HG03280 (cell line): ENCODE data around the gene EYA2.

Experiments
- ATAC-seq: cut with Tn5 transposase; IDR thresholded peaks from one replicate; pipeline ENCODE4 v1.9.1; 2021; ENCODE audit warnings: mild to moderate bottlenecking, moderate library complexity; ENCODE audit not compliant: unreplicated experiment

The EYA2 gene

GRCh38 chr20:47061549-47061948 lies 166.9 kb downstream of the EYA2 start:
- no peak for ATAC-seq

- ATAC-seq = no peak
These were observed 167.7 kb downstream of the EYA2 start for GRCh38 chr20:47062226-47062890.

- ATAC-seq = no peak
These were observed 168.8 kb downstream of the EYA2 start for GRCh38 chr20:47063407-47063806.

GRCh38 chr20:47063808-47064207 lies 169.2 kb downstream of the EYA2 start:
- ATAC-seq = no peak

GRCh38 chr20:47066484-47067270 lies 172.0 kb downstream of the EYA2 start:
- no peak for ATAC-seq

- ATAC-seq = no peak
These were observed 173.1 kb downstream of the EYA2 start for GRCh38 chr20:47067776-47068175.

- no peak for ATAC-seq
These were observed 175.5 kb downstream of the EYA2 start for GRCh38 chr20:47070176-47070575.

- no peak for ATAC-seq
These were observed 177.1 kb downstream of the EYA2 start for GRCh38 chr20:47071646-47072185.

GRCh38 chr20:47073766-47074475 lies 179.3 kb downstream of the EYA2 start:
- no peak for ATAC-seq

GRCh38 chr20:47075263-47075662 lies 180.6 kb downstream of the EYA2 start:
- no peak for ATAC-seq

- ATAC-seq = no peak
These were observed 184.4 kb downstream of the EYA2 start for GRCh38 chr20:47079047-47079446.

- no peak for ATAC-seq
These were observed 185.7 kb downstream of the EYA2 start for GRCh38 chr20:47080365-47080764.

GRCh38 chr20:47086316-47086715 lies 191.7 kb downstream of the EYA2 start:
- ATAC-seq = no peak

GRCh38 chr20:47088335-47088734 lies 193.7 kb downstream of the EYA2 start:
- no peak for ATAC-seq

GRCh38 chr20:47089151-47089550 lies 194.5 kb downstream of the EYA2 start:
- no peak for ATAC-seq

- ATAC-seq = no peak
These were observed 196.2 kb downstream of the EYA2 start for GRCh38 chr20:47090835-47091234.

- no peak for ATAC-seq
These were observed 198.8 kb downstream of the EYA2 start for GRCh38 chr20:47093320-47093966.

- ATAC-seq = no peak
These were observed 201.0 kb downstream of the EYA2 start for GRCh38 chr20:47095690-47096089.

- no peak for ATAC-seq
These were observed 203.3 kb downstream of the EYA2 start for GRCh38 chr20:47097691-47098622.

GRCh38 chr20:47099093-47099492 lies 204.4 kb downstream of the EYA2 start:
- no peak for ATAC-seq
